Measurements from ENCODE around the gene CDC6.

The CDC6 gene
- total RNA-seq: 4.0 to 31.9 (median 17.5) reads per million in 18 experiments

- DNase-seq: peak; percentile 99 to 100
These were observed at the start of gene CDC6 for GRCh38 chr17:40287494-40288369. CDC6 (plus strand) TSS chr17:40287879; CDS start chr17:40289421, 1,542 bp downstream.

GRCh38 chr17:40241252-40241834 lies 46.3 kb upstream of the CDC6 start:
- no peak for DNase-seq

- DNase-seq: no peak
These were observed 44.9 kb upstream of the CDC6 start for GRCh38 chr17:40242774-40243173.

GRCh38 chr17:40243761-40244160 lies 43.9 kb upstream of the CDC6 start:
- DNase-seq: no peak

- no peak for DNase-seq
These were observed 43.4 kb upstream of the CDC6 start for GRCh38 chr17:40244255-40244654.

GRCh38 chr17:40247926-40248495 lies 39.7 kb upstream of the CDC6 start:
- peak; percentile 6 to 18 for DNase-seq

- DNase-seq: no peak
These were observed 39.2 kb upstream of the CDC6 start for GRCh38 chr17:40248507-40248906.

- DNase-seq: peak; percentile 71 to 72
These were observed 36.1 kb upstream of the CDC6 start for GRCh38 chr17:40251576-40251975.

- no peak for DNase-seq
These were observed 34.1 kb upstream of the CDC6 start for GRCh38 chr17:40253565-40253964.

GRCh38 chr17:40259505-40259904 lies 28.2 kb upstream of the CDC6 start:
- DNase-seq: no peak

- no peak for DNase-seq
These were observed 27.2 kb upstream of the CDC6 start for GRCh38 chr17:40260528-40260927.

GRCh38 chr17:40264458-40265185 lies 23.1 kb upstream of the CDC6 start:
- no peak for DNase-seq

- DNase-seq: no peak
These were observed 22.3 kb upstream of the CDC6 start for GRCh38 chr17:40265337-40265736.

GRCh38 chr17:40266882-40267281 lies 20.8 kb upstream of the CDC6 start:
- DNase-seq: peak; percentile 14 to 19

- DNase-seq: no peak
These were observed 19.5 kb upstream of the CDC6 start for GRCh38 chr17:40268141-40268712.

- DNase-seq: no peak
These were observed 9.3 kb upstream of the CDC6 start for GRCh38 chr17:40278414-40278813.

GRCh38 chr17:40279402-40279801 lies 8.3 kb upstream of the CDC6 start:
- DNase-seq: no peak

GRCh38 chr17:40281663-40282062 lies 6.0 kb upstream of the CDC6 start:
- DNase-seq: no peak

GRCh38 chr17:40283662-40284061 lies 4.0 kb upstream of the CDC6 start:
- DNase-seq: no peak

- no peak for DNase-seq
These were observed 3.5 kb upstream of the CDC6 start for GRCh38 chr17:40284085-40284713.

GRCh38 chr17:40286473-40286872 lies 1.2 kb upstream of the CDC6 start:
- no peak for DNase-seq

- no peak for DNase-seq
These were observed 553 bp upstream of the CDC6 start for GRCh38 chr17:40287159-40287493.

Data from inflammatory macrophage (primary cell).